Measurements from ENCODE around the gene LDAH.

Gene LDAH

GRCh38 chr2:20680744-20681375 lies 142.0 kb downstream of the LDAH start:
- no peak for DNase-seq (ENCODE audit: low spot score)

- DNase-seq (ENCODE audit: low spot score), result no peak
These were observed 144.1 kb downstream of the LDAH start for GRCh38 chr2:20678780-20679179.

- no peak for DNase-seq (ENCODE audit: low spot score)
These were observed 144.9 kb downstream of the LDAH start for GRCh38 chr2:20678086-20678395.

- no peak for DNase-seq (ENCODE audit: low spot score)
These were observed 145.4 kb downstream of the LDAH start for GRCh38 chr2:20677301-20678085.

GRCh38 chr2:20676353-20677215 lies 146.3 kb downstream of the LDAH start:
- DNase-seq (ENCODE audit: low spot score), result no peak

- DNase-seq (ENCODE audit: low spot score), result no peak
These were observed 147.1 kb downstream of the LDAH start for GRCh38 chr2:20675701-20676352.

- DNase-seq (ENCODE audit: low spot score), result no peak
These were observed 147.8 kb downstream of the LDAH start for GRCh38 chr2:20674974-20675679.

- DNase-seq (ENCODE audit: low spot score), result no peak
These were observed 148.5 kb downstream of the LDAH start for GRCh38 chr2:20674309-20674965.

GRCh38 chr2:20673686-20674308 lies 149.1 kb downstream of the LDAH start:
- DNase-seq (ENCODE audit: low spot score), result no peak

GRCh38 chr2:20672201-20672951 lies 150.5 kb downstream of the LDAH start:
- no peak for DNase-seq (ENCODE audit: low spot score)

- no peak for DNase-seq (ENCODE audit: low spot score)
These were observed 151.2 kb downstream of the LDAH start for GRCh38 chr2:20671736-20672080.

- no peak for DNase-seq (ENCODE audit: low spot score)
These were observed 151.7 kb downstream of the LDAH start for GRCh38 chr2:20671036-20671735.

- no peak for DNase-seq (ENCODE audit: low spot score)
These were observed 152.4 kb downstream of the LDAH start for GRCh38 chr2:20670315-20671035.

- no peak for DNase-seq (ENCODE audit: low spot score)
These were observed 153.2 kb downstream of the LDAH start for GRCh38 chr2:20669562-20670314.

GRCh38 chr2:20668871-20669475 lies 153.9 kb downstream of the LDAH start:
- DNase-seq (ENCODE audit: low spot score), result no peak

- no peak for DNase-seq (ENCODE audit: low spot score)
These were observed 154.4 kb downstream of the LDAH start for GRCh38 chr2:20668451-20668850.

- DNase-seq (ENCODE audit: low spot score), result no peak
These were observed 155.1 kb downstream of the LDAH start for GRCh38 chr2:20667531-20668401.

Data from COLO829 (cell line).